Measurements from ENCODE around the gene SLC7A9. TPM values are rescaled to one million over a fixed set of nuclear protein-coding genes. Genes with fewer than 3 reads are reported as not detected.
"Not testable (repeated sequence)": the region's sequence is repeated elsewhere in the genome, so short reads cannot be mapped to it uniquely, and the experiment has no call there.

Gene SLC7A9
- polyA plus RNA-seq, 1 of the 3 experiments (the other 2 are of a cell fraction) = not detected

DNA sequence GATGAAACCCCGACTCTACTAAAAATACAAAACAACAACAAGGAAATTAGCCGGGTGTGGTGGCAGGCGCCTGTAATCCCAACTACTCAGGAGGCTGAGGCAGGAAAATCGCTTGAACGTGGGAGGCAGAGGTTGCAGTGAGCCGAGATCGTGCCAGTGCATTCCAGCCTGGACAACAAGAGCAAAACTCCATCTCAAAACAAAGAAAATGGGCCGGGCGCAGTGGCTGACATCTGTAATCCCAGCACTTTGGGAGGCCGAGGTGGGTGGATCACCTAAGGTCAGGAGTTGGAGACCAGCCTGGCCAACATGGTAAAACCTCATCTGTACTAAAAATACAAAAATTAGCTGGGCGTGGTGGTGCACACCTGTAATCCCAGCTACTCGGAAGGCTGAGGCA, 37.5 kb downstream of the SLC7A9 start:
- H3K4me3 ChIP-seq (ENCODE audit: low read depth in 2 of 2, low read length in 1 of 2); H4K20me1 ChIP-seq (ENCODE audit: insufficient read depth); H3K9me2 ChIP-seq; H3K4me2 ChIP-seq; POLR2A ChIA-PET; H3K9me3 ChIP-seq; H3K36me3 ChIP-seq (replicated peaks in 1 of 2; ENCODE audit: control insufficient read depth in 1 of 2, insufficient read depth in 2 of 2, low read length in 1 of 2); H3K4me1 ChIP-seq (ENCODE audit: control insufficient read depth in 1 of 2, insufficient read depth in 2 of 2, low read depth in 1 of 2, low read length in 1 of 2); DNase-seq; H2AFZ ChIP-seq (ENCODE audit: low read depth); H3F3A ChIP-seq (replicated peaks; ENCODE audit: insufficient read depth); H3K27ac ChIP-seq (ENCODE audit: low read depth in 2 of 2, low read length in 1 of 2); H3K27me3 ChIP-seq (ENCODE audit: insufficient read depth); H3K9ac ChIP-seq; H3K79me2 ChIP-seq (ENCODE audit: insufficient read depth): not testable (repeated sequence)
- 80% methylated on average over 12 of the region's 12 CpGs for WGBS (ENCODE audit: low lambda C conversion rate)
- CTCF ChIA-PET = interaction anchor here (0.6 to 1.0 kb wide), 2 partner anchors 29 to 286 kb away, joined by 3 read pairs; no protein-coding TSS in a partner anchor

DNA sequence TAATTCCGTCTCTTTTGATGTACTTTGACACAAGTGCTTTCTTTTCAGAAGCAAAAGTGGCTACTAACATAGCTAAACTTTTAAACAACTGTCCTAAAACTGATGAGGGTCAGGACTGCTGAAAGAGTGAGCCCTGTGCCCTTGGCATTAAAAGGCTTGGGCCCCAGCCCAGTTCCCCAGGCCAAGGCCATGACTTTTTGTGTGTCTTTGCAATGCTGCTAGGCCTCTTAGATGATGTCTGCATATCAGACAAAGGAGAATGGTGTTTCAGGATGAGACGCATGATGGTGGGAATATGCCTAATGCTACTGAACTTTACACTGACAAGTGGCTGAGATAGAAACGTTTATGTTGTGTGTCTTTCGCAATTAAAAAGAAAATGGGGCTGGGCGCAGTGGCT, 38.0 kb downstream of the SLC7A9 start:
- DNase-seq = no peak
- POLR2A ChIA-PET = no interaction called here
- Histone ChIP-seq H3F3A (replicated peaks; ENCODE audit: insufficient read depth) (no peaks in the 10 kb centered on the region), H3K4me1 (ENCODE audit: control insufficient read depth in 1 of 2, insufficient read depth in 2 of 2, low read depth in 1 of 2, low read length in 1 of 2) (no peaks in the 10 kb centered on the region), H3K9me2 (no peaks in the 10 kb centered on the region), H3K9ac (no peak overlapping the region), H2AFZ (ENCODE audit: low read depth) (no peak overlapping the region), H3K27me3 (ENCODE audit: insufficient read depth) (peaks cover 6% of the 10 kb centered on the region; the same call in 1 of the 2 replicates), H3K36me3 (replicated peaks in 1 of 2; ENCODE audit: control insufficient read depth in 1 of 2, insufficient read depth in 2 of 2, low read length in 1 of 2) (no peaks in the 10 kb centered on the region), H3K9me3 (no peaks in the 10 kb centered on the region), H3K27ac (ENCODE audit: low read depth in 2 of 2, low read length in 1 of 2) (no peak overlapping the region), H3K4me2 (no peak overlapping the region), H3K4me3 (ENCODE audit: low read depth in 2 of 2, low read length in 1 of 2) (no peak overlapping the region), H3K79me2 (ENCODE audit: insufficient read depth) (no peaks in the 10 kb centered on the region), H4K20me1 (ENCODE audit: insufficient read depth) (no peaks in the 10 kb centered on the region)
- CTCF ChIA-PET = interaction anchor here (0.6 to 1.0 kb wide), 2 partner anchors 29 to 286 kb away, joined by 3 read pairs; no protein-coding TSS in a partner anchor
- 64% methylated on average over 5 of the region's 5 CpGs for WGBS (ENCODE audit: low lambda C conversion rate)
- TF ChIP-seq RFX5 (IDR thresholded peaks at IDR 0.05; ENCODE audit: low read length) = no peak
- TF ChIP-seq, protein P1, sequence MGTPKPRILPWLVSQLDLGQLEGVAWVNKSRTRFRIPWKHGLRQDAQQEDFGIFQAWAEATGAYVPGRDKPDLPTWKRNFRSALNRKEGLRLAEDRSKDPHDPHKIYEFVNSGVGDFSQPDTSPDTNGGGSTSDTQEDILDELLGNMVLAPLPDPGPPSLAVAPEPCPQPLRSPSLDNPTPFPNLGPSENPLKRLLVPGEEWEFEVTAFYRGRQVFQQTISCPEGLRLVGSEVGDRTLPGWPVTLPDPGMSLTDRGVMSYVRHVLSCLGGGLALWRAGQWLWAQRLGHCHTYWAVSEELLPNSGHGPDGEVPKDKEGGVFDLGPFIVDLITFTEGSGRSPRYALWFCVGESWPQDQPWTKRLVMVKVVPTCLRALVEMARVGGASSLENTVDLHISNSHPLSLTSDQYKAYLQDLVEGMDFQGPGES (IDR thresholded peaks at IDR 0.05; ENCODE audit: low read depth, low read length) = no peak
- TF ChIP-seq FOSL2 (IDR thresholded peaks at IDR 0.05; ENCODE audit: borderline replicate concordance, low read depth) = no peak
- no peak for TF ChIP-seq NFIC (IDR thresholded peaks at IDR 0.05; ENCODE audit: borderline replicate concordance)
- TF ChIP-seq, protein P2, sequence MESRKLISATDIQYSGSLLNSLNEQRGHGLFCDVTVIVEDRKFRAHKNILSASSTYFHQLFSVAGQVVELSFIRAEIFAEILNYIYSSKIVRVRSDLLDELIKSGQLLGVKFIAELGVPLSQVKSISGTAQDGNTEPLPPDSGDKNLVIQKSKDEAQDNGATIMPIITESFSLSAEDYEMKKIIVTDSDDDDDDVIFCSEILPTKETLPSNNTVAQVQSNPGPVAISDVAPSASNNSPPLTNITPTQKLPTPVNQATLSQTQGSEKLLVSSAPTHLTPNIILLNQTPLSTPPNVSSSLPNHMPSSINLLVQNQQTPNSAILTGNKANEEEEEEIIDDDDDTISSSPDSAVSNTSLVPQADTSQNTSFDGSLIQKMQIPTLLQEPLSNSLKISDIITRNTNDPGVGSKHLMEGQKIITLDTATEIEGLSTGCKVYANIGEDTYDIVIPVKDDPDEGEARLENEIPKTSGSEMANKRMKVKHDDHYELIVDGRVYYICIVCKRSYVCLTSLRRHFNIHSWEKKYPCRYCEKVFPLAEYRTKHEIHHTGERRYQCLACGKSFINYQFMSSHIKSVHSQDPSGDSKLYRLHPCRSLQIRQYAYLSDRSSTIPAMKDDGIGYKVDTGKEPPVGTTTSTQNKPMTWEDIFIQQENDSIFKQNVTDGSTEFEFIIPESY (IDR thresholded peaks at IDR 0.05; ENCODE audit: borderline replicate concordance, low read depth) = no peak
- TF ChIP-seq, protein P3, sequence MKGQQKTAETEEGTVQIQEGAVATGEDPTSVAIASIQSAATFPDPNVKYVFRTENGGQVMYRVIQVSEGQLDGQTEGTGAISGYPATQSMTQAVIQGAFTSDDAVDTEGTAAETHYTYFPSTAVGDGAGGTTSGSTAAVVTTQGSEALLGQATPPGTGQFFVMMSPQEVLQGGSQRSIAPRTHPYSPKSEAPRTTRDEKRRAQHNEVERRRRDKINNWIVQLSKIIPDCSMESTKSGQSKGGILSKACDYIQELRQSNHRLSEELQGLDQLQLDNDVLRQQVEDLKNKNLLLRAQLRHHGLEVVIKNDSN (IDR thresholded peaks at IDR 0.05; ENCODE audit: borderline replicate concordance, low read depth) = no peak
- no peak for TF ChIP-seq YY1 (IDR thresholded peaks at IDR 0.05; ENCODE audit: low read depth)
- TF ChIP-seq SMC3 (IDR thresholded peaks at IDR 0.05; ENCODE audit: low read depth, low read length) = no peak
- no peak for TF ChIP-seq EZH2phosphoT487 (IDR thresholded peaks at IDR 0.05; ENCODE audit: borderline replicate concordance, low read depth)
- no peak for TF ChIP-seq TAF1 (IDR thresholded peaks at IDR 0.05; ENCODE audit: borderline replicate concordance, low read depth, low read length)

Data from SK-N-SH (cell line).